HUES48 (cell line): ENCODE measurements around the gene SLC4A11.
"Not testable (repeated sequence)": the region's sequence is repeated elsewhere in the genome, so short reads cannot be mapped to it uniquely, and the experiment has no call there.

Experiments used
- H3K27ac ChIP-seq: one replicate; pipeline ENCODE4 v1.7.0; 2013; ENCODE audit warnings: low read depth, low read length, inconsistent platforms
- H3K27me3 ChIP-seq: 2 replicates; pipeline ENCODE4 v1.6.1; 2013; ENCODE audit warnings: mild to moderate bottlenecking, low read length; ENCODE audit not compliant: control insufficient read depth, insufficient read depth
- H3K36me3 ChIP-seq: 2 replicates; pipeline ENCODE4 v1.6.1; 2013; ENCODE audit warnings: low read length; ENCODE audit not compliant: control insufficient read depth, insufficient read depth
- H3K4me1 ChIP-seq: 2 replicates; pipeline ENCODE4 v1.6.1; 2013; ENCODE audit warnings: mild to moderate bottlenecking, low read length; ENCODE audit not compliant: control insufficient read depth, insufficient read depth
- H3K4me3 ChIP-seq: 2 replicates; pipeline ENCODE4 v1.5.1; 2013; ENCODE audit warnings: mild to moderate bottlenecking, low read depth, low read length
- H3K9ac ChIP-seq: 2 replicates; pipeline ENCODE4 v1.6.1; 2013; ENCODE audit warnings: mild to moderate bottlenecking, low read depth, low read length, moderate library complexity
- H3K9me3 ChIP-seq: 2 replicates; pipeline ENCODE4 v1.6.1; 2013; ENCODE audit warnings: low read length; ENCODE audit not compliant: control insufficient read depth, insufficient read depth

Gene SLC4A11

GRCh38 chr20:3187861-3188260 is 51.1 kb downstream of the SLC4A11 start:
- H3K4me1 ChIP-seq, H3K9ac ChIP-seq, H3K27me3 ChIP-seq, H3K9me3 ChIP-seq, H3K4me3 ChIP-seq, H3K27ac ChIP-seq: not testable (repeated sequence)
- peaks cover 37% of the 10 kb centered on the region for H3K36me3 ChIP-seq

- H3K4me1 ChIP-seq: no peaks in the 10 kb centered on the region
- H3K9ac ChIP-seq: no peak overlapping the region
- no peaks in the 10 kb centered on the region for H3K27me3 ChIP-seq
- no peak overlapping the region for H3K27ac ChIP-seq
- H3K9me3 ChIP-seq: no peaks in the 10 kb centered on the region
- peaks cover under 1% of the 10 kb centered on the region; the same call in 1 of the 2 replicates for H3K36me3 ChIP-seq
- no peak overlapping the region for H3K4me3 ChIP-seq
Measured at GRCh38 chr20:3183896-3184612, 54.9 kb downstream of the SLC4A11 start.

- H3K9ac ChIP-seq, H3K27me3 ChIP-seq, H3K4me3 ChIP-seq, H3K4me1 ChIP-seq, H3K9me3 ChIP-seq, H3K36me3 ChIP-seq, H3K27ac ChIP-seq: not testable (repeated sequence)
Measured at GRCh38 chr20:3182429-3182828, 56.6 kb downstream of the SLC4A11 start.

GRCh38 chr20:3181270-3181669 is 57.7 kb downstream of the SLC4A11 start:
- no peaks in the 10 kb centered on the region for H3K27me3 ChIP-seq
- H3K4me3 ChIP-seq: no peak overlapping the region
- peaks cover 5% of the 10 kb centered on the region for H3K4me1 ChIP-seq
- no peaks in the 10 kb centered on the region for H3K9me3 ChIP-seq
- no peaks in the 10 kb centered on the region for H3K36me3 ChIP-seq
- no peak overlapping the region for H3K9ac ChIP-seq
- H3K27ac ChIP-seq: no peak overlapping the region

- Histone ChIP-seq H3K27me3 (no peaks in the 10 kb centered on the region), H3K36me3 (no peaks in the 10 kb centered on the region), H3K4me1 (peaks cover 8% of the 10 kb centered on the region), H3K9me3 (no peaks in the 10 kb centered on the region), H3K4me3 (no peak overlapping the region), H3K9ac (no peak overlapping the region), H3K27ac (no peak overlapping the region)
Measured at GRCh38 chr20:3180319-3180718, 58.7 kb downstream of the SLC4A11 start.

GRCh38 chr20:3177746-3178485 is 61.1 kb downstream of the SLC4A11 start:
- Histone ChIP-seq H3K36me3 (no peaks in the 10 kb centered on the region), H3K9ac (no peak overlapping the region), H3K4me3 (no peak overlapping the region), H3K4me1 (peaks cover 15% of the 10 kb centered on the region), H3K27me3 (no peaks in the 10 kb centered on the region), H3K9me3 (no peaks in the 10 kb centered on the region), H3K27ac (no peak overlapping the region)
